Measurements from ENCODE around the gene LIPE.

The LIPE gene

GRCh38 chr19:42370068-42370520, 57.1 kb downstream of the LIPE start:
- DNase-seq, result no peak
- H3K27me3 Mint-ChIP-seq (ENCODE audit: low read depth, poor library complexity), result peaks cover 9% of the 10 kb centered on the region
- no peak for TF ChIP-seq CTCF (IDR thresholded peaks at IDR 0.05)
- peaks cover 33% of the 10 kb centered on the region for H3K36me3 Mint-ChIP-seq (ENCODE audit: low read depth)
- H3K4me1 Mint-ChIP-seq, result peaks cover 7% of the 10 kb centered on the region
- no peak overlapping the region for H3K4me3 Mint-ChIP-seq
- no peaks in the 10 kb centered on the region for H3K9me3 Mint-ChIP-seq
- no peak overlapping the region for H3K27ac Mint-ChIP-seq

- no peak overlapping the region for H3K27ac Mint-ChIP-seq
- no peaks in the 10 kb centered on the region for H3K9me3 Mint-ChIP-seq
- no peak overlapping the region for H3K4me3 Mint-ChIP-seq
- no peak for DNase-seq
- peaks cover 9% of the 10 kb centered on the region for H3K27me3 Mint-ChIP-seq (ENCODE audit: low read depth, poor library complexity)
- H3K4me1 Mint-ChIP-seq, result peaks cover 9% of the 10 kb centered on the region
- H3K36me3 Mint-ChIP-seq (ENCODE audit: low read depth), result peaks cover 33% of the 10 kb centered on the region
- TF ChIP-seq CTCF (IDR thresholded peaks at IDR 0.05), result no peak
Measured at GRCh38 chr19:42369433-42370067, 57.6 kb downstream of the LIPE start.

- peaks cover 5% of the 10 kb centered on the region for H3K9me3 Mint-ChIP-seq
- H3K27ac Mint-ChIP-seq, result no peak overlapping the region
- peaks cover 37% of the 10 kb centered on the region for H3K36me3 Mint-ChIP-seq (ENCODE audit: low read depth)
- H3K27me3 Mint-ChIP-seq (ENCODE audit: low read depth, poor library complexity), result peaks cover 7% of the 10 kb centered on the region
- no peak for DNase-seq
- H3K4me1 Mint-ChIP-seq, result peaks cover 11% of the 10 kb centered on the region
- TF ChIP-seq CTCF (IDR thresholded peaks at IDR 0.05), result no peak
- H3K4me3 Mint-ChIP-seq, result no peak overlapping the region
Measured at GRCh38 chr19:42368765-42369164, 58.4 kb downstream of the LIPE start.

GRCh38 chr19:42368360-42368759, 58.8 kb downstream of the LIPE start:
- H3K27me3 Mint-ChIP-seq (ENCODE audit: low read depth, poor library complexity), result peaks cover 7% of the 10 kb centered on the region
- peaks cover 9% of the 10 kb centered on the region for H3K9me3 Mint-ChIP-seq

GRCh38 chr19:42367929-42368328, 59.3 kb downstream of the LIPE start:
- Mint-ChIP-seq H3K9me3 (peaks cover 10% of the 10 kb centered on the region), H3K27ac (no peak overlapping the region), H3K4me3 (no peak overlapping the region), H3K4me1 (peaks cover 16% of the 10 kb centered on the region), H3K36me3 (ENCODE audit: low read depth) (peaks cover 46% of the 10 kb centered on the region), H3K27me3 (ENCODE audit: low read depth, poor library complexity) (peaks cover 7% of the 10 kb centered on the region)
- DNase-seq, result no peak
- no peak for TF ChIP-seq CTCF (IDR thresholded peaks at IDR 0.05)

More at GRCh38 chr19:42368360-42368759, 58.8 kb downstream of the LIPE start:
- H3K27ac Mint-ChIP-seq, result no peak overlapping the region
- DNase-seq, result no peak
- H3K4me3 Mint-ChIP-seq, result no peak overlapping the region
- no peak for TF ChIP-seq CTCF (IDR thresholded peaks at IDR 0.05)
- peaks cover 41% of the 10 kb centered on the region for H3K36me3 Mint-ChIP-seq (ENCODE audit: low read depth)
- peaks cover 15% of the 10 kb centered on the region for H3K4me1 Mint-ChIP-seq

- Mint-ChIP-seq H3K27ac (no peak overlapping the region), H3K4me1 (peaks cover 16% of the 10 kb centered on the region), H3K9me3 (peaks cover 10% of the 10 kb centered on the region), H3K4me3 (no peak overlapping the region), H3K27me3 (ENCODE audit: low read depth, poor library complexity) (peaks cover 3% of the 10 kb centered on the region), H3K36me3 (ENCODE audit: low read depth) (peaks cover 44% of the 10 kb centered on the region)
- no peak for DNase-seq
- TF ChIP-seq CTCF (IDR thresholded peaks at IDR 0.05), result no peak
Measured at GRCh38 chr19:42366673-42367072, 60.5 kb downstream of the LIPE start.
